ENCODE results near the gene EHD4. TPM values are rescaled to one million over a fixed set of nuclear protein-coding genes. Genes with fewer than 3 reads are reported as not detected.

The EHD4 gene
- total and polyA plus RNA-seq, 2 donors (not counting 3 experiments of a cell fraction or from before 2014, with no cell fraction given): 96.7 to 128 TPM

- dilution Hi-C loops (cut with MboI; ENCODE audit: extremely low pct_ligation_motif_present, low sequenced_read_pairs): no loop called here
- Histone ChIP-seq H3K4me1 (ENCODE audit: control insufficient read depth, extremely low read depth, insufficient read depth, low read length) (no peaks in the 10 kb centered on the region), H3K79me2 (ENCODE audit: control insufficient read depth, insufficient read depth, low read length) (no peaks in the 10 kb centered on the region), H3K4me3 (replicated peaks in 1 of 3; ENCODE audit: insufficient read depth in 1 of 3, low read depth in 1 of 3, low read length in 3 of 3) (no peak overlapping the region), H3K9ac (replicated peaks; ENCODE audit: extremely low read depth, insufficient read depth, low read length) (no peak overlapping the region), H3K4me2 (ENCODE audit: insufficient read depth, low read length) (no peak overlapping the region), H2AFZ (ENCODE audit: low read depth, low read length) (no peak overlapping the region), H4K20me1 (replicated peaks; ENCODE audit: control insufficient read depth, extremely low read depth, insufficient read depth, low read length) (no peaks in the 10 kb centered on the region), H3K27ac (ENCODE audit: insufficient read depth, low read depth, low read length) (no peak overlapping the region), H3K27me3 (ENCODE audit: control insufficient read depth in 2 of 2, insufficient read depth in 2 of 2, low read length in 2 of 2) (peaks cover 9 to 16% of the 10 kb centered on the region in 2 experiments), H3K9me3 (replicated peaks; ENCODE audit: control insufficient read depth, insufficient read depth, low read length) (no peaks in the 10 kb centered on the region), H3K36me3 (ENCODE audit: control insufficient read depth in 2 of 2, extremely low read depth in 1 of 2, insufficient read depth in 2 of 2, low read length in 2 of 2) (no peaks in the 10 kb centered on the region), H3K9me1 (replicated peaks; ENCODE audit: control insufficient read depth, extremely low read depth, insufficient read depth, low read length) (no peaks in the 10 kb centered on the region)
- ChIA-PET CTCF (interaction anchor here (0.6 to 1.6 kb wide), 2 partner anchors 33 to 341 kb away, joined by 4 read pairs; no protein-coding TSS in a partner anchor), POLR2A (no interaction called here)
- TF ChIP-seq MYC (IDR thresholded peaks at IDR 0.05; ENCODE audit: low read depth, low read length) (no peak), JUN (IDR thresholded peaks at IDR 0.05; ENCODE audit: borderline replicate concordance, insufficient read depth, insufficient read length, low read depth) (peak; percentile 9)
- FAIRE-seq: no peak
- intact Hi-C loops (cut with micrococcal nuclease): no loop called here
- no TSS peak for BruUV-seq (replicated peaks)
- no peak for DNase-seq (ENCODE audit: low read depth, low spot score)
These were observed 36.7 kb upstream of the EHD4 start for GRCh38 chr15:42009022-42009421.

- Histone ChIP-seq H3K27me3 (ENCODE audit: control insufficient read depth in 2 of 2, insufficient read depth in 2 of 2, low read length in 2 of 2) (peaks cover 13 to 18% of the 10 kb centered on the region in 2 experiments), H3K9me3 (replicated peaks; ENCODE audit: control insufficient read depth, insufficient read depth, low read length) (no peaks in the 10 kb centered on the region), H3K27ac (ENCODE audit: insufficient read depth, low read depth, low read length) (no peak overlapping the region), H3K36me3 (ENCODE audit: control insufficient read depth in 2 of 2, extremely low read depth in 1 of 2, insufficient read depth in 2 of 2, low read length in 2 of 2) (no peaks in the 10 kb centered on the region), H3K79me2 (ENCODE audit: control insufficient read depth, insufficient read depth, low read length) (no peaks in the 10 kb centered on the region), H3K4me2 (ENCODE audit: insufficient read depth, low read length) (no peak overlapping the region), H3K9me1 (replicated peaks; ENCODE audit: control insufficient read depth, extremely low read depth, insufficient read depth, low read length) (no peaks in the 10 kb centered on the region), H2AFZ (ENCODE audit: low read depth, low read length) (no peak overlapping the region), H3K4me1 (ENCODE audit: control insufficient read depth, extremely low read depth, insufficient read depth, low read length) (no peaks in the 10 kb centered on the region), H3K4me3 (replicated peaks in 1 of 3; ENCODE audit: insufficient read depth in 1 of 3, low read depth in 1 of 3, low read length in 3 of 3) (no peak overlapping the region), H3K9ac (replicated peaks; ENCODE audit: extremely low read depth, insufficient read depth, low read length) (no peak overlapping the region), H4K20me1 (replicated peaks; ENCODE audit: control insufficient read depth, extremely low read depth, insufficient read depth, low read length) (no peaks in the 10 kb centered on the region)
- POLR2A ChIA-PET: no interaction called here
- TF ChIP-seq GATA2 (IDR thresholded peaks at IDR 0.05; ENCODE audit: insufficient read depth, insufficient read length, low read depth, low read length) (no peak), MYC (IDR thresholded peaks at IDR 0.05; ENCODE audit: low read depth, low read length) (no peak), POLR2A (IDR thresholded peaks at IDR 0.05; ENCODE audit: low read depth, low read length) (no peak), POLR2AphosphoS5 (IDR thresholded peaks at IDR 0.05; ENCODE audit: insufficient read depth, low read depth, low read length) (no peak)
- TF ChIP-seq, protein P1, sequence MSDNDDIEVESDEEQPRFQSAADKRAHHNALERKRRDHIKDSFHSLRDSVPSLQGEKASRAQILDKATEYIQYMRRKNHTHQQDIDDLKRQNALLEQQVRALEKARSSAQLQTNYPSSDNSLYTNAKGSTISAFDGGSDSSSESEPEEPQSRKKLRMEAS (IDR thresholded peaks at IDR 0.05; ENCODE audit: insufficient read depth, insufficient read length): no peak
- dilution Hi-C loops (cut with MboI; ENCODE audit: extremely low pct_ligation_motif_present, low sequenced_read_pairs): no loop called here
- intact Hi-C loops (cut with micrococcal nuclease): no loop called here
- DNase-seq (ENCODE audit: low read depth, low spot score) (no peak), FAIRE-seq (no peak)
- CTCF ChIA-PET: no interaction called here
- BruUV-seq (replicated peaks): no TSS peak
These were observed 35.0 kb upstream of the EHD4 start for GRCh38 chr15:42007386-42007785.
